Astrocyte (in vitro differentiated cells and primary cell): Measurements from ENCODE around the gene LRRC57.

ENCODE experiments used
- CTCF ChIP-seq: IDR thresholded peaks from 2 replicates; pipeline ENCODE4 v1.5.1; 2011; ENCODE audit warnings: low read depth, mild to moderate bottlenecking, inconsistent platforms, low read length, moderate library complexity; ENCODE audit not compliant: insufficient read depth
- EZH2 ChIP-seq: IDR thresholded peaks from 2 replicates; pipeline ENCODE4 v1.6.1; 2012; ENCODE audit warnings: mild to moderate bottlenecking, low read length, inconsistent platforms; ENCODE audit not compliant: insufficient read depth

GRCh38 chr15:42502477-42502876 lies 46.1 kb downstream of the LRRC57 start:
- no peak for TF ChIP-seq CTCF
- no peak for TF ChIP-seq EZH2
